PFSK-1 (cell line): Measurements from ENCODE around the gene CLCN2.

Experiments
- FOXP2 ChIP-seq: optimal IDR thresholded peaks from 2 replicates; pipeline ENCODE3; 2011; ENCODE audit warnings: borderline replicate concordance, control low read depth, inconsistent platforms; ENCODE audit not compliant: insufficient read depth; ENCODE audit errors: extremely low read length, extremely low read depth
- POLR2AphosphoS5 ChIP-seq: IDR thresholded peaks from 2 replicates; pipeline ENCODE4 v1.6.1; 2012; ENCODE audit warnings: low read depth, mild to moderate bottlenecking, control low read depth, low read length, moderate library complexity
- SIN3A ChIP-seq: IDR thresholded peaks from 2 replicates; pipeline ENCODE4 v1.6.1; 2012; ENCODE audit warnings: mild to moderate bottlenecking, low read length, moderate library complexity, borderline replicate concordance; ENCODE audit not compliant: insufficient read depth
- TAF1 ChIP-seq: IDR thresholded peaks from 2 replicates; pipeline ENCODE4 v1.6.1; 2012; ENCODE audit warnings: low read length, control low read depth, borderline replicate concordance; ENCODE audit not compliant: insufficient read depth
- TF ChIP-seq, protein P1 (sequence below), 2 experiments: IDR thresholded peaks; 2 replicates each; pipeline versions ENCODE4 v1.6.1 to v1.8.0; 2011 to 2012; ENCODE audit warnings: low read depth in 2 of 2, low read length in 2 of 2, control low read depth in 1 of 2, inconsistent platforms in 1 of 2, mild to moderate bottlenecking in 1 of 2, moderate library complexity in 1 of 2; ENCODE audit not compliant: insufficient read depth in 1 of 2

CLCN2 gene

DNA sequence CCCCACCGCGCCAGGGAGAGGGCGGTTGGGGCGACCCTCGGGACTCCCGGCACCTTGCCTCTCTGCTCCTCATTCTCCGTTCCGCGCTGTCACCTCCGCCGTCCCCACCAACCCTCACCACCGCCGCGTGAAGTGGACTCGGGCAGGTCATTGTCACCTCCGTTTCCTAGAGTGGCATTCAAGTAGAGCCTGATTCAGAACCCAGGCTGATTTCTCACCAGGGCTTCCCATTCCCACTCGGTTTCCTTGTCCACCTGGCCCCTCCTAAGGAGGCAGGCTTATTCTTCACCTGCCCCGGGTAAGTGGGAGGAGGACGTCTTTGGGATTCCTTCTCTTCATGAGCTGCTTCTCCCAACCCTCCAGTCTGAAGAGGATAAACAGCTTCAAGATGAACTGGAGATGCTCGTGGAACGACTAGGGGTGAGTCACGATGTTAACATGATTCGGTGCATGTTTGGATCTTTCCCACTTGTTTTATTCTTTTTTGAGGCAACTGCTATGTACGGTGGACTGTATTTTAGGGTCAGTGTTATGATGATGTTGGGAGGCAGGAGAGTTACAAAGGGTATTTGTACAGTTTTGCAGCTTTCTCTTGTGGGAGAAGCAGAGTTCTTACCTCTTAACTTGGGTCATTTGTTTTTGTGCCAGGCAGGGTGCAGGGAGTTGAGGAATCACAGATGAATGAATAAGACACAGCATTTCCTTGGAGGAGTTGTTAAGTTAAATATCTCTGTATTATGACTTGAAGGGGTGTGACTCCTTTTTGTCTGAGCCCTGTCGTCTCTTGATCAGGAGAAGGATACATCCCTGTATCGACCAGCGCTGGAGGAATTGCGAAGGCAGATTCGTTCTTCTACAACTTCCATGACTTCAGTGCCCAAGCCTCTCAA lies 61.7 kb downstream of the CLCN2 start:
- TF ChIP-seq, protein P1, sequence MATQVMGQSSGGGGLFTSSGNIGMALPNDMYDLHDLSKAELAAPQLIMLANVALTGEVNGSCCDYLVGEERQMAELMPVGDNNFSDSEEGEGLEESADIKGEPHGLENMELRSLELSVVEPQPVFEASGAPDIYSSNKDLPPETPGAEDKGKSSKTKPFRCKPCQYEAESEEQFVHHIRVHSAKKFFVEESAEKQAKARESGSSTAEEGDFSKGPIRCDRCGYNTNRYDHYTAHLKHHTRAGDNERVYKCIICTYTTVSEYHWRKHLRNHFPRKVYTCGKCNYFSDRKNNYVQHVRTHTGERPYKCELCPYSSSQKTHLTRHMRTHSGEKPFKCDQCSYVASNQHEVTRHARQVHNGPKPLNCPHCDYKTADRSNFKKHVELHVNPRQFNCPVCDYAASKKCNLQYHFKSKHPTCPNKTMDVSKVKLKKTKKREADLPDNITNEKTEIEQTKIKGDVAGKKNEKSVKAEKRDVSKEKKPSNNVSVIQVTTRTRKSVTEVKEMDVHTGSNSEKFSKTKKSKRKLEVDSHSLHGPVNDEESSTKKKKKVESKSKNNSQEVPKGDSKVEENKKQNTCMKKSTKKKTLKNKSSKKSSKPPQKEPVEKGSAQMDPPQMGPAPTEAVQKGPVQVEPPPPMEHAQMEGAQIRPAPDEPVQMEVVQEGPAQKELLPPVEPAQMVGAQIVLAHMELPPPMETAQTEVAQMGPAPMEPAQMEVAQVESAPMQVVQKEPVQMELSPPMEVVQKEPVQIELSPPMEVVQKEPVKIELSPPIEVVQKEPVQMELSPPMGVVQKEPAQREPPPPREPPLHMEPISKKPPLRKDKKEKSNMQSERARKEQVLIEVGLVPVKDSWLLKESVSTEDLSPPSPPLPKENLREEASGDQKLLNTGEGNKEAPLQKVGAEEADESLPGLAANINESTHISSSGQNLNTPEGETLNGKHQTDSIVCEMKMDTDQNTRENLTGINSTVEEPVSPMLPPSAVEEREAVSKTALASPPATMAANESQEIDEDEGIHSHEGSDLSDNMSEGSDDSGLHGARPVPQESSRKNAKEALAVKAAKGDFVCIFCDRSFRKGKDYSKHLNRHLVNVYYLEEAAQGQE (IDR thresholded peaks at IDR 0.05; ENCODE audit: insufficient read depth in 1 of 2, low read depth in 2 of 2, low read length in 2 of 2) = no peak
- TF ChIP-seq FOXP2 (no peak), POLR2AphosphoS5 (no peak), TAF1 (no peak), SIN3A (no peak; the same call in 1 of the 2 replicates)

DNA sequence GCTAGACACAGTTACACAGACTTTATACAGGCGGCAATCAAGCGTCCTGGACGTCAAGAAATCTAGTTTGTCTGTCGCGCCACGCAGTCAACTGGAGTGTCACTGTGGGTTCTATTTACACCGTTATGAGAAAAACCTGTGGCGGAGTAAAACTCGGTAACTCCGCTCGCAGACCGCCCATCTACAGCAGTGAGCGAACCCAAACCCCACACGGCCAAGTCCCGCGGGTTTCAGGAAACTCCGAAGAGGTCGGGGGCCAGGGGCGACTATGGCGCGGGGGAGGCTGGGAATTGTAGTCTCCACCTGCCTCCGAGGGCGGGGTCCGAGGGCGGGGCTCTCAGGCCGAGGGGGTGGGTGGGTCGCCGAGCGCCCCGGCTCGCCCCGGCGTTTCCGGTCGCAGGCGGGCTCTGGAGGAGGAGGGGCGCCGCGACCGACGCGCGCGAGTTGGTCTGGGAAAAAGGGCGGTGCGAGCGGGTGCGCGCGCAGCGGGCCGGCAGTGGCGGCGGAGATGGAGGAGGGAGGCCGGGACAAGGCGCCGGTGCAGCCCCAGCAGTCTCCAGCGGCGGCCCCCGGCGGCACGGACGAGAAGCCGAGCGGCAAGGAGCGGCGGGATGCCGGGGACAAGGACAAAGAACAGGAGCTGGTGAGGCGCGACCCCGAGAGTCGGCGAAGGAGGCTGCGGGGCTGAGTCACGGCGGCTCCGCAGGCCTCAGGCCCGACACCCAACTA lies 62.5 kb downstream of the CLCN2 start, which contains the start of gene PSMD2:
PSMD2 (plus strand) TSS at position 483 of the 729 bp plus-strand sequence; CDS start at position 509, 26 bp downstream.
- TF ChIP-seq POLR2AphosphoS5 = peak; percentile 67
- TF ChIP-seq SIN3A = no peak
- peak; percentile 76 for TF ChIP-seq FOXP2
- TF ChIP-seq TAF1 = 0 out of 2 replicates have a peak, but pooled peaks have one; percentile 56
- TF ChIP-seq, protein P1 (IDR thresholded peaks at IDR 0.05; ENCODE audit: insufficient read depth in 1 of 2, low read depth in 2 of 2, low read length in 2 of 2) = no peak

DNA sequence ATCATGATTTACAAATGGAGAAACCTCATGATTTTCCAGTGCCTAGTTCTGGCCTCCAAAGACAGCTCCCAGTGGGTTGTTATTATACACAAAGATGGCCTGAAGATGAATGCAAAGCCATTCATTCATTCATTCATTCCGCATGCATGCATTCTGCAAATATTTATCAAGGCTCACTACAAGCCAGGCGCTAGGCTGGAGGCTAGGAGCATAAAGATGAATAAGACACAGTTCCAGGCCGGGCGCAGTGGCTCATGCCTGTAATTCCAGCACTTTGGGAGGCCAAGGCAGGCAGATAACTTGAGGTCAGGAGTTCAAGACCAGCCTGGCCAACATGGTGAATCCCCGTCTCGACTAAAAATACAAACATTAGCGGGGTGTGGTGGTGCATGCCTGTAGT lies 64.8 kb downstream of the CLCN2 start:
- TF ChIP-seq POLR2AphosphoS5 = no peak
- no peak for TF ChIP-seq TAF1
- TF ChIP-seq FOXP2 = no peak
- no peak for TF ChIP-seq SIN3A
- TF ChIP-seq, protein P1 (IDR thresholded peaks at IDR 0.05; ENCODE audit: insufficient read depth in 1 of 2, low read depth in 2 of 2, low read length in 2 of 2) = no peak
